ENCODE measurements around the gene RFT1. TPM values are rescaled to one million over a fixed set of nuclear protein-coding genes. Genes with fewer than 3 reads are reported as not detected.
A peak's percentile ranks its signal among the peaks of the same experiment; 100 is the strongest.

The RFT1 gene
- total RNA-seq, 1 donor from 2014 or later: 19.2 TPM

GRCh38 chr3:53171827-53172505 is 41.7 kb upstream of the RFT1 start:
- peak overlapping the region; percentile 66 for H3K27ac Mint-ChIP-seq (ENCODE audit: unreplicated experiment)

GRCh38 chr3:53171064-53171418 is 40.8 kb upstream of the RFT1 start:
- Mint-ChIP-seq H3K27ac (ENCODE audit: unreplicated experiment) (peak overlapping the region; percentile 66), H3K36me3 (ENCODE audit: low read depth, unreplicated experiment) (peaks cover 7% of the 10 kb centered on the region), H3K27me3 (ENCODE audit: low read depth, unreplicated experiment) (no peaks in the 10 kb centered on the region), H3K9me3 (ENCODE audit: unreplicated experiment) (no peaks in the 10 kb centered on the region), H3K4me3 (ENCODE audit: unreplicated experiment) (no peak overlapping the region), H3K4me1 (ENCODE audit: low read depth, unreplicated experiment) (peaks cover 24% of the 10 kb centered on the region)
- H3K4me1 ChIP-seq (ENCODE audit: insufficient read depth, low read length): peaks cover 13% of the 10 kb centered on the region
- peaks cover 42% of the 10 kb centered on the region for H4K20me1 ChIP-seq (ENCODE audit: insufficient read depth, low read length)
- H3K4me3 ChIP-seq (ENCODE audit: insufficient read depth, low read depth, low read length): no peak overlapping the region
- no peaks in the 10 kb centered on the region for H3K9me3 ChIP-seq (ENCODE audit: insufficient read depth, low read depth, low read length)
- H3K79me2 ChIP-seq (ENCODE audit: insufficient read depth, low read length): peaks cover 18% of the 10 kb centered on the region
- no peak for TF ChIP-seq CTCF (IDR thresholded peaks at IDR 0.05; ENCODE audit: insufficient read depth, low read depth, low read length)
- no peak for TF ChIP-seq EZH2 (IDR thresholded peaks at IDR 0.05; ENCODE audit: insufficient read depth, low read length)
- FAIRE-seq: no peak
- no peak for DNase-seq (ENCODE audit: low read depth)
- no peak overlapping the region for H2AFZ ChIP-seq (ENCODE audit: low read depth, low read length)
- H3K27me3 ChIP-seq (ENCODE audit: insufficient read depth, low read length): no peaks in the 10 kb centered on the region
- H3K4me2 ChIP-seq (ENCODE audit: low read length): no peak overlapping the region
- no peaks in the 10 kb centered on the region for H3K36me3 ChIP-seq (ENCODE audit: insufficient read depth, low read length)
- no peak overlapping the region for H3K9ac ChIP-seq (ENCODE audit: low read length)
- no peak overlapping the region for H3K27ac ChIP-seq (ENCODE audit: low read depth, low read length)

More at GRCh38 chr3:53171827-53172505, 41.7 kb upstream of the RFT1 start:
- DNase-seq (ENCODE audit: low read depth) (no peak), FAIRE-seq (no peak)
- Histone ChIP-seq H3K79me2 (ENCODE audit: insufficient read depth, low read length) (peaks cover 11% of the 10 kb centered on the region), H3K27ac (ENCODE audit: low read depth, low read length) (no peak overlapping the region), H3K4me1 (ENCODE audit: insufficient read depth, low read length) (peaks cover 7% of the 10 kb centered on the region), H3K36me3 (ENCODE audit: insufficient read depth, low read length) (no peaks in the 10 kb centered on the region), H3K9ac (ENCODE audit: low read length) (no peak overlapping the region), H4K20me1 (ENCODE audit: insufficient read depth, low read length) (peaks cover 47% of the 10 kb centered on the region), H3K9me3 (ENCODE audit: insufficient read depth, low read depth, low read length) (no peaks in the 10 kb centered on the region), H3K4me2 (ENCODE audit: low read length) (no peak overlapping the region), H3K27me3 (ENCODE audit: insufficient read depth, low read length) (no peaks in the 10 kb centered on the region), H3K4me3 (ENCODE audit: insufficient read depth, low read depth, low read length) (no peak overlapping the region), H2AFZ (ENCODE audit: low read depth, low read length) (no peak overlapping the region)
- Mint-ChIP-seq H3K4me3 (ENCODE audit: unreplicated experiment) (no peak overlapping the region), H3K9me3 (ENCODE audit: unreplicated experiment) (no peaks in the 10 kb centered on the region), H3K36me3 (ENCODE audit: low read depth, unreplicated experiment) (peaks cover 7% of the 10 kb centered on the region), H3K27me3 (ENCODE audit: low read depth, unreplicated experiment) (no peaks in the 10 kb centered on the region), H3K4me1 (ENCODE audit: low read depth, unreplicated experiment) (peaks cover 28% of the 10 kb centered on the region)
- no peak for TF ChIP-seq EZH2 (IDR thresholded peaks at IDR 0.05; ENCODE audit: insufficient read depth, low read length)
- TF ChIP-seq CTCF (IDR thresholded peaks at IDR 0.05; ENCODE audit: insufficient read depth, low read depth, low read length): no peak

GRCh38 chr3:53170325-53171063 is 40.3 kb upstream of the RFT1 start:
- H3K9me3 ChIP-seq (ENCODE audit: insufficient read depth, low read depth, low read length): no peaks in the 10 kb centered on the region
- H3K36me3 ChIP-seq (ENCODE audit: insufficient read depth, low read length): no peaks in the 10 kb centered on the region
- H4K20me1 ChIP-seq (ENCODE audit: insufficient read depth, low read length): peaks cover 36% of the 10 kb centered on the region
- H3K27ac ChIP-seq (ENCODE audit: low read depth, low read length): no peak overlapping the region
- Mint-ChIP-seq H3K27ac (ENCODE audit: unreplicated experiment) (no peak overlapping the region), H3K4me3 (ENCODE audit: unreplicated experiment) (peak overlapping the region; percentile 43), H3K4me1 (ENCODE audit: low read depth, unreplicated experiment) (peaks cover 24% of the 10 kb centered on the region), H3K36me3 (ENCODE audit: low read depth, unreplicated experiment) (peaks cover 5% of the 10 kb centered on the region), H3K27me3 (ENCODE audit: low read depth, unreplicated experiment) (no peaks in the 10 kb centered on the region), H3K9me3 (ENCODE audit: unreplicated experiment) (no peaks in the 10 kb centered on the region)
- no peak overlapping the region for H3K4me3 ChIP-seq (ENCODE audit: insufficient read depth, low read depth, low read length)
- H3K9ac ChIP-seq (ENCODE audit: low read length): no peak overlapping the region
- DNase-seq (ENCODE audit: low read depth) (no peak), FAIRE-seq (no peak)
- no peaks in the 10 kb centered on the region for H3K27me3 ChIP-seq (ENCODE audit: insufficient read depth, low read length)
- peaks cover 16% of the 10 kb centered on the region for H3K79me2 ChIP-seq (ENCODE audit: insufficient read depth, low read length)
- H2AFZ ChIP-seq (ENCODE audit: low read depth, low read length): no peak overlapping the region
- peaks cover 13% of the 10 kb centered on the region for H3K4me1 ChIP-seq (ENCODE audit: insufficient read depth, low read length)
- H3K4me2 ChIP-seq (ENCODE audit: low read length): no peak overlapping the region
- TF ChIP-seq EZH2 (IDR thresholded peaks at IDR 0.05; ENCODE audit: insufficient read depth, low read length) (no peak), CTCF (IDR thresholded peaks at IDR 0.05; ENCODE audit: insufficient read depth, low read depth, low read length) (no peak)
